ELR (cell line): Measurements from ENCODE around the gene NPPA.
A peak's percentile ranks its signal among the peaks of the same experiment; 100 is the strongest.
"Not testable (repeated sequence)": the region's sequence is repeated elsewhere in the genome, so short reads cannot be mapped to it uniquely, and the experiment has no call there.

Experiments used
- DNase-seq: peaks from one replicate; pipeline ENCODE4 v3.0.0-alpha.2; 2015; ENCODE audit warnings: low read depth

Gene NPPA

DNA sequence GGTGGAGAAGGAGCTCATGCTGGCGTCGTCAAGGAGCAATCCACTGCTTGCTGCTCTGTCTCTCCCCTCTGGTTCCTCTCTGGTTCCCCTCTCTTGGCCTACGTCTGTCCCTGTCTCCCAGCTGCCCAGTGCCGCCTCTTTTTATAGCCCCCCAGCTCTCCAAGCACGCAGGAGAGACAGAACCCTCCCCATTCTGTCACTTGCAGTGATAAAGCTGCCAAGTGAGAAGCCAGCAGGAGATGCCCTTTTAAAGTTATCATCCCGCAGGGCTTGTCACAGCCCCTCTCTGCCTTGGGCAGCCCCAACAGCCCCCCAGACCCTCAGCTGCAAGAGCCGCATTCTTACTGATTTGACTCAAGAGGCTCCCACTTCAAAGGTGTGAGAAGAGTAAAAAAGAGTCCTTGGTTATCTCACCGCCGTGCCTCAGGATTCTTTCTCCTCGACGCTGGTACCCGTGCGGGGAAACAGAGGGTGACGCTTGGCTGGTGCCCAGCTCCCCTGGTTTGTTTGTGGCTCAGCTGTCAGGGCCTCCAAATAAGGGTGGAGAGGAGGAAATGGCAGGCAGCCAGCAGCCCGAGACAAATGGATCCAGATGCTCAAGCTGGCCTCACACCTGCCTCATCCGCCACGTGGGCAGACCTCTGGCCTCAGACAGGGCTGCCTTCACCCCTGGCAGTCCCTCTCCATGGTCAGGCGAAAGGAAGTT is at the start of gene NPPA:
TSS of gene NPPA (minus strand) at position 117 of the 706 bp plus-strand sequence. CDS start at position 18, 99 bp downstream.
- no peak for DNase-seq

DNA sequence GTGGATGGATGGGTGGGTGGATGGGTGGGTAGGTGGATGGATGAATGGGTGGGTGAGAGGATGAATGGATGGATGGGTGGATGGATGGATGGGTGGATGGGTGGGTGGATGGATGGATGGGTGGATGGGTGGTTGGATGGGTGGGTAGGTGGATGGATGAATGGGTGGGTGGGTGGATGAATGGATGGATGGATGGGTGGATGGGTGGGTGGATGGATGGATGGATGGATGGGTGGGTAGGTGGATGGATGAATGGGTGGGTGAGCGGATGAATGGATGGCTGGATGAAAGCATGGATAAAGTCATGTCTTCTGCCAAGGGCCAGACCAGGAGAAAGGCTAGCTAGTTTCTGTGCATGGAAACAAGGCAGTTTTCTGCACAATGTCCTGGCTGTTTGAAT is 46.9 kb upstream of the NPPA start:
- DNase-seq = not testable (repeated sequence)

DNA sequence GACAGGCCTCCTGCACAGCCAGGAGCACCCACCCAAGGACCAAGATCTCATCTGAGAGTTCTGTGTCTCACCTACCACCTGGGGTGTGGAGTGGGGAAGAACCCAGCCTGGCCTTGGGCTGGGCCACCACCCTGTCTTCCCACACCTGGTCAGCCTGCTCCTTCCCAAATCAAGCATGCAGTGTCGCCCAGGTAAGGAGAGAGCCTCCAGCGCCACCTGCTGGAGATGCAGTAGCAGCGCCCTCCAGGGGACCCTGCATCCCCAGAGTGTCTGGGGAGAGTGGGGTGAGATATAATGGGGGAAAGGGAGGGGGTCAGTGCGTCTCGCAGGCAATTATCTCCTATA is 46.3 kb upstream of the NPPA start:
- DNase-seq = peak; percentile 53

DNA sequence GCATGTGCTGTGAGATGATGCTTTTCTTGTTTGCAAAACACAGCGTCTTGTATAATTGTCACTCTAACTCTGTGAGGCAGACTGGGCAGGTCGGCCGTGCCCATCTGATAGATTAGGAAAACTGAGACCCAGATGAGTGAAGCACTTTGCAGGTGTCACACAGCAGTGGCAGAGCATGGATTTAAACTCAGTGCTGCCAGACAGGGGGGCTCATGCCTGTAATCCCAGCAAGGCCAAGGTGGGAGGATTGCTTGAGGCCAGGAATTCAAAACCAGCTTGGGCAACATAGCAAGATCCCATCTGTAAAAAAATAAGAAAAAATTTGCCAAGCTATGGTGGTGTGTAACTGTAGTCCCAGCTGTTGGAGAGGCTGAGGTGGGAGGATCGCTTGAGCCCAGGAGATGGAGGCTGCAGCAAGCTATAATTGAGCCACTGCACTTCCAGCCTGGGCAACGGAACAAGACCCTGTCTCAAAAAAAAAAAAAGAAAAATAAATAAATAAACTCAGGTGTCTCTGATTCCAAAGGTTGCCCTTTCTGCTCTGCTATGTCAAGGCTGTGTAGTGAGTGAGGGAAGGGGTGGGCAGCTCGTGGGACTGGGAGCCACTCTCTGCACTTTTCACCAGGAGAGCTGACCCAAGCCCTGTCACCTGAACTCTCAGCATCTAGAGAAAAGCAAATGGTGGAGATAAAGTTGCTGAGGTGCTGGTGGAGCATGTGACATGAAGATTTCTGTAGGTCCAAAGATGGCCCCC is 44.0 kb upstream of the NPPA start:
- DNase-seq = no peak

DNA sequence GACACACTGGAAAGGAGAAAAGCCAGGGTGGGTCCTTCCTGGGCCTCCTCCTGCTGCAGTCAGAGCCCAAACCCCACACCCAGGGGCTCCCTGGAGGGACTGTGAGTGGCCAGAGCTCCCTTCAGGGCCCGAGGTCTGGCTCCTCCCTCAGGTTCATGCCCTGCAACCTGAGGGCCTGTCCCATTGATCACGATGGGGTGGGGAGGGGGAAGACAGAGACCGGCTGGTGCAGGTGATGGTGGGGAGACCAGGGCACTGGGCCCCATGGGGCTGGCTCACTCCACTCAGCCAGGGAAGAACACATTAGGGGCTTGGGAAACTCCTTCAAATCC is 41.3 kb upstream of the NPPA start:
- DNase-seq = no peak

DNA sequence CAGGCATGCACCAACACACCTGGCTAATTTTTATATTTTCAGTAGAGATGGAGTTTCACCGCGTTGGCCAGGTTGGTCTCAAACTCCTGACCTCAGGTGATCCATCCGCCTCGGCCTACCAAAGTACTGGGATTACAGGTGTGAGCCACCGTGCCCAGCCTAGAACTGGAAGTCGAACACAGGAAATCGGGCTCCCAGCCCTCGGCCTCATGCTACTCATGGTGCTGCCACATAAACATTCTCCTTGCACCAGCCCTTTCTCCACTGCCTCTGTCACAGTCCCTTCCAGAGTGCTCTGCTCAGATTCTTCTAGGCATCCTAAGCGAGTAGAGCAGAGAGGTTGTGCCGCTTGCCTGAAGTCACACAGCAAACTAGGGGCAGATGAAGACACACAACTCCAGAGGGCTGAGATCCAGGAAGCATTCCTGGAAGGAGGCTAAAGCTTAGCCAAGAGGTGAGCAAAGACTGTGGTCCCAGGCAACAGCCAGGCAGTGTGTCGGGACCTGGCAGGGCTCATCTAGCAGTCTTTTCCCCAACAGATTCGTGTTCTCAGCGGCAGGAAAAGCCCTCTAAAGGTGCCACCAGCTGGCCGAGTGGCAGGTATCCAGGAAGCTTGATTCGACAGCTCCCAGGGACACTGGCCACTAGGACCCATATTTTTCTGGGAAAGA is 40.8 kb upstream of the NPPA start:
- DNase-seq = no peak

DNA sequence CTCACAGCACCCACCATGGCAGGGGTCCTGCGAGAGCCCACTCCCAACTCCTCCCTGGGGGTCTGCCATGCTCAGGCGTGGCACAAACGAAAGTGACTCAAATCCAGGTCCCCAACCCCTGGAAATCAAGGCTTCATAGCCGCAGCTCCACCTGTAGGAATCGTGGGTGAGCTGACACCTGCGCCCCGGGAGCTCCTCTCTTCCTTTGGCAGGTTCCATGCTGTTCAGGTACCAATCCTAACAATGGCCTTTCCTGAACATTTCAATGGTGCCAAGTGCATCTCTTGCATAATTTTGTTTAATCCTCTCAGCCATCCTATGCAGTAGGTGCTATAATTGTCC is 40.1 kb upstream of the NPPA start:
- DNase-seq = no peak

DNA sequence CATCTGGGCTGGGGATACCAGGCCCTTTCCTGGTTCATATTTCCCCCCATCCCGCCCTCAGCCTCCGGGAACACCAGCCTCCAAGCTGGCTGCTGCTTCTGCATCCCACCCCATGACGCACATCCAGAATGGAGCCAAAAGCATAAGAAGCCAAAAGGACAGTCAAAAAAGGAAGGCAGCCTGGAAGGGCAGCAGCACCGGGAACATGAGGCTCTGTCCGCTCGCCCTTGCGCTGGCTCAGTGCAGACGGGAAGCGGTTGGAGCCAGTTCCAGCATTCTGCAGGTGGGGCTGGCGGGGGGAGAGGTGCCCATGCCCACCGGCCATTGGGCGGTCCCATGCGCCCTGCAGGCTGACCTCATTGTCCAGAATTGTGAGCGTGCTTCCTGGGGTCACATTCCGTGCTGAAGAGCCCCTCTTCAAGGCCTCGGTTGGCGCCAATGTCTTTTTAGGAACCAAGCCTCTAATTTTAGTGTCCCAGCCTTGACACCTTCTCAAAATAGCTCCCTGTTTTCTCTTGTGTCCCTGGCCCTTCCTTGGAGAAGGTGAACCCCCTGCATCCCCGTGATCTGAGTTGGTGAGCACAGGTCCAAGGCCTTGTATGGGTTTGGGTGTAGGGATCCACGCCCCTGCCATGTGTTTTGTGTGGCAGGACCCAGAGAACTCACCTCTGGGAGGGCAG is 39.5 kb upstream of the NPPA start:
- no peak for DNase-seq

DNA sequence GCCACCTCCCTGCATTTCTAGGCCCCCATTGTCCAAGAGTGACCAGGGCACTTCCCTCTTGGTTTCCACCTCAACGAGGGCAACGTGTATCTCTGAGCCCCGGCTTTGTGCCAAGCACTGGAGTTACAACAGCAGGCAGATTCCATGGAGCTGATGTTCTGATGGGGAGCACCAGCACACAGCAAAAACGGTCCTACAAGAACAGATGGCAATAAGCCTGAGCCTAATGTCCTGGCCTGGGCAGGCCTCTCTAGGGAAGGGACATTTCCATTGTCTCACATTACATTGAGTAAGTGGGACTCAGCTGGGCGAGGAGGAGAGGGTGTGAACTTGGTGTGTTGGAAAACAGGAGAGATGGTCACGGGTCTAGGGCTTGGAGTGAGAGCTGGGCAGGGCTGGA is 38.3 kb upstream of the NPPA start:
- no peak for DNase-seq

DNA sequence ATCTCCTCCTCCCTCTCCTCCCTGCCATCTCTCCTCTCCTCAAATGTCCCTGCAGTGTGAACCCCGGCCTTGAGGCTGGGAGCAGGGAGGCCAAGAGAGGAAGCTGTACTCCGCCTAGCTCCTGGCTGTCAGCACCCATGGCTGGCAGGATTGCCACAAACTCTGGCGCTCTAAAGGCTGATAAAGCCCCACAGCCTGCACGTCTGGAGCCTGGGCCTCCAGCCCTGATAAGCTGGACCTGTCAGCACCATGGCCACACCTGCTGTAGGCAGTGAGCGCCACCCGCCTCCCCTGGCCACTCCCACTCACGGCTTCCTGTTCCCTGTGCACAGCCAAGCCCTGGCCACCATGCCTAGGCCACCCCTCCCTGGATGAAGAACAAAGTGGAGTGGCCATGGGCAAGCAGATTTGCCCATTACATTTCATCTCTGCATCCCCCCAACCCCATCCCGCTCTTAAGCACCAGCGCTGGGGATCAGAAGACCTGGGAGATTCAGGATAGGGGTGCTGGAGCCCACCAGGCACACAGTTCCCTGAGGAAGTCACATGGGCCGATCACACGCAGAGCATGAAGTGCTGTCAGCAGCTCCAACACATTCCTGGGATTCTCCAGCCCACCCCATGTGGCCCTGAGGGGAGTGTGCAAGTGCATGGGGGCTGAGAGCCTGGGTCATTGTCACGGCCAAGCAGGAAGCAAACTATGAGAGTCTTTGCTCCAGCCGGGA is 35.4 kb upstream of the NPPA start:
- DNase-seq = no peak

DNA sequence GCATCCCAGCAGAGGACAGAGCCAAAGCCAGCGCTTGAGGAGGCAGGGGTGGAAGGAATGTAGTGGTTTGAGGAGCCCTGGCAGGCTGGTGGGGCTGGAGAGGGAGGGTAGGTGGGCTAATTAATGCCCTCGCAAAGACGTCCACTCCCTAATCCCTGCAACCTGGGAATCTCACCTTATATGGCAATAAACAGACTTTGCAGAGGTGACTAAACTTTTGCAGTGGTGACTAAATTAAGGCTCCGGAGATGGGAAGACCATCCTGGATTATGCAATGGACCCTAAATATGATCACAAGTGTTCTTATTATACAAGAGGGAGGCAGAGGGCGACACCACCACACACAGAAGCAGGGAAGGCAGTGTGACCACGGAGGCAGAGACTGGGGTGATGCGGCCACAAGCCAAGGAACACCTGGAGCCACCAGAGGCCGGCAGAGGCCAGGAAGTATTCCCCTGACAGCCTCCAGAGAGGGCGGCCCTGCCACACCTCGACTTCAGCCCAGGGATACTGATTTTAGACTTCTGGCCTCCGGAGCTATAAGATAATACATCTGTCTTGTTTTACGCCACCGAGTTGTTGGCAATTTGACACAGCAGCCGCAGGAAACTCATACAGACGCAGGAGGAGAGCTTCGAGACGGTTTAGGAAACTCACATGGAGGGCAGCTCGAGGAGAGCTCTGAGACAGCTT is 34.3 kb upstream of the NPPA start:
- DNase-seq = no peak

DNA sequence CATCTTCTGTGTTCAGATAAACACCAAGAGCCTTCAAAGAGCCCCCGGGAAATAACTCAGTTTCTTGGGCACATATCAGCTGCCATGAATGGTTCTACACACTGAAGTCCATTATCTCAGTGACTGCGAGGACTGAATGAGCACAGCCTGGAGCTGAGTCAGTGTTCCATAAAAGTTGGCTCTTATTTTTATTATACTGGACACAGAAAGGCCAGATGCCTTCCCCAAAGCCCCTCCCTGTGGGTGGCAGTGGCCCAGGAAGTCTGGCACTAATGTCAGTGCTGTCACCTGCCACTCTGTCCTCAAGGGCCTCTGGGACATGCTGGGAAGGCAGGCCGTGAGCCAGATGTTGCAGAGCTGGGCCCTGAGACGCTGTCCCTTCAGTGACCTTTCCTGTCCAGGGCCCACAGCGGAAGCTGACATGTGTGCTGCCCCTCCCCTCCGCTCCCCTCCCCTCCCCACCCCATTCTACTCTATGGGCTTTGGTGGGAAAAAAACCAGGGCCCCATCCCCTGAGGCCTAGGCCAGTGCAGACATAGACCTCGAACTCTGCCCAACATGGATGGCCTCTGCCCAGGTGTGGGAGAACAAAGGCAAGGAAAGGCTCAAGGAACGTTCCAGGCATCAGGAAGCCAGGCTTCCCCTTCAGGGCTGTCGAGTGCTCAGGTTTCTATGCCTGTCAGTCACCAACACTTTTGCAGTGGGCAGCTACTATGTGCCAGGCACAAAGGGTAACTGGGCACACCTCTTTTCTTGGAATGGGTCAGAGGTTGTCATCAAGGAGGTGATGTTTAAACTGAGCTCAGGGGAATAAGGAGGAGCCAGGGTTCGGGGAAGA is 33.5 kb upstream of the NPPA start:
- no peak for DNase-seq

DNA sequence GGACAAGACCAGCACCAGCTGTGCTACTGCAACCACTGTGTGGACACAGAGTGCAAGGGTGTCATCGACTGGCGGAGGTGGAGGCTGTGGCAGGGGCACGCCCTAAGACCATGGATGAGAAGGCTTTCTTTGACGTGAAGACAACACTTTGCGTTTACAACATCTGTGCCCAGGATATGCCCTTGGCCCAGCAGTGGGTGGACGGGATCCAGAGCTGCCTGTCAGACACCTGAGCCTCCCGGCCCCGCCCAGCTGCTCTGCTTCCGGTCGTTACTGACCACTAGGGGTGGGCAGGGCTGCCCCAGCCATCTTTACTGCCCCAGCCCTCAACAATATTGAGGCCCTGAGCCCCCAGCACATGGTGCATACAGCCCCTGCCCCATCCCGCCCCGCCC is 32.6 kb upstream of the NPPA start:
- DNase-seq = no peak

DNA sequence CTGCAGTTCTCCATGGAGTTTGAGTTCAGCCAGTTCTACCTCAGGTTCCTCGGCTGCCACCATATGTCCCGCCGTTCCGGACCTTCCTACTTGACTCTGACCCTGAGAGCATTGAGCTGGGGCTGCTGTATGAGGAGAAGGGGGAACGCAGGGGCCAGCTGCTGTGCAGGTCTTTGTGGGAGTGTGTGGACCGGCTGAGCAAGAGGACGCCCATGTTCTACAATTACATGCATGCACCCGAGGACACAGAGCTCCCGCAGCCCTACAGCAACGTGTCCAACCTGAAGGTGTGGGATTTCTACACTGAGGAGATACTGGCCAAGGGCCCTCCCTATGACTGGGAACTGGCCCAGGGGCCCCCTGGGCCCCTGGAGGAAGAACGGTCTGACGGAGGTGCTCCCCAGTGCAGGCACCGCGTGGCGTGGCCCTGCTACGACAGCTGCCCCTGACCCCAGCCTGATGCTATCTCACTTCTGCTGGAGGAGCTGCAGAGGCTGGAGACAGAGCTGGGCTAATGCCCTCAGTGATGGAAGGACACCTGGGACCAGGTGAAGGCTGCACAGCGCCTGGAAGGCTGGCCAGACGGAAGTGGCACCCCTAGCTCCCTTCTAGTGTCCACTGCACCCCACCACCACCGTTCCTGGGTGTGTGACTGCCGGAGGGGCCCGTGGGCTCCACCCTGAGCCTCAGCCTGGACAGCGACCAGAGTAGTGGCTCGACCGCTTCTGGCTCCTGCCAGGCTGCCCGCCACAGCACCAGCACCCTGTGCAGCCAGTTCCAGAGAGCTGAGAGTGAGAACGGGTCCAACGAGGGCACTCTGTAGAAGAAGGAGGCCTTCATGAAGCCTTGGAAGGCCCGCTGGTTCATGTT is 32.0 kb upstream of the NPPA start:
- no peak for DNase-seq

DNA sequence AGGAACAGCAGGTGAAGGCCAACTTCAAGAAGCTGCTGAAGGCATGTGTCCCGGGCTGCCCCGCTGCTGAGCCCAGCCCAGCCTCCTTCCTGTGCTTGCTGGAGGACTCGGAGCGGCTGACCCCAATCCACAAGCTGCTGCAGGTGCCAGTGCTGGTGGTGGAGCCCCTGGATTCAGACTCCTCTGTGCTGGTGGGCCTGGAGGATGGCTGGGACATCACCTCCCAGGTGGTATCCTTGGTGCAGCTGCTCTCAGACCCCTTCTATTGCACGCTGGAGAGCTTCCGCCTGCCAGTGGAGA is 31.3 kb upstream of the NPPA start:
- DNase-seq = no peak

DNA sequence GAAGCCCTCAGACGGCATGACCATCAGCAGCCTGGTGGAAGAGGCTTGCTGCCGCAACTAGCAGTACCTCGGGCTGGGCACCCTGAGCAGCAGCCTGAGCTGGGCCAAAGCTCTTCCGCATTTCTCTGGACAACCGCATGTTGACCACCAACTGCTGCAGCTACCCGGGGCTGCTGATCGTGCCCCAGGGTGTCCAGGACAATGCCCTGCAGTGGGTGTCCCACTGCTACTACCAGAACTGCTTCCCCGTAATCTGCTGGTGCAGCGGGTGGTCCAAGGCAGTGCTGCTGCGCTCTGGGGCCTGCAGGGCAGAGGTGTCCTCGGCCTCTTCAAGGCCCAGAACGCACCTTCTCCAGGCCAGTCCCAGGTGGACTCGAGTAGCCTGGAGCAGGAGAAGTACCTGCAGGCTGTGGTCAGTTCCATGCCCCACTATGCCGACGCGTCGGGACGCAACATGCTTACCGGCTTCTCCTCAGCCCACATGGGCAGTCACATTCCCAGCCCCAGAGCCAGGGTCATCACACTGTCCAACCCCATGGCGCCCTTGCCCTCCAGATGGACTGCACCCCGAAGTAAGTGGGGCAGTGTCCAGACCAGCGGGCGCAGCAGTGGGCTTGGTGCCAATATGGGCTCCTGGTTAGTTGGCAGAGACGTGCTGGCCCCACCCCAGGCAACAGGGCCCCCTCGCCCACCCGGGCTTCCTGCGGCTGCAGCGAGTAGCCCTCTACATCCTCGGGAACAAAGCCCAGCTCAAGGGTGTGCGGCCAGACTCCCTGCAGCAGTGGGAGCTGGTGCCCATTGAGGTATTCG is 30.7 kb upstream of the NPPA start:
- no peak for DNase-seq

DNA sequence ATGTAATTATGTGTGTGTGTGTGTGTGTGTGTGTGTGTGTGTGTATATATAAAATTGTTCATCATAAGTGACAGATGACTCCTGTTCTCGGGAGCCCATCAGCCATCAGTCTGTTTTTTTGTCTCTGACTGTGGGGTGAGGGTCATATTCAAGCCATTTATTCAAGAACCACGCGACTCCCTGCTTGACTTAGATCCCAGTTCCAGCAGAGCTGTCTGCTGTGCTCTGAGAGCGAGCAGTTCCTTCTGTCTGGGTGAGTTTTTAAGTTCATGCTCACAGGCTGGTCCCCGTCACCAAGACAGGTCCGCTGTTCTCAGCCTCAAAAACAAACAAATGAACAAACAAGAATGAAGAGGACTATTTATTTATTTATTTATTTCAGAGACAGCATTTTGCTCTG is 29.5 kb upstream of the NPPA start:
- DNase-seq = no peak

DNA sequence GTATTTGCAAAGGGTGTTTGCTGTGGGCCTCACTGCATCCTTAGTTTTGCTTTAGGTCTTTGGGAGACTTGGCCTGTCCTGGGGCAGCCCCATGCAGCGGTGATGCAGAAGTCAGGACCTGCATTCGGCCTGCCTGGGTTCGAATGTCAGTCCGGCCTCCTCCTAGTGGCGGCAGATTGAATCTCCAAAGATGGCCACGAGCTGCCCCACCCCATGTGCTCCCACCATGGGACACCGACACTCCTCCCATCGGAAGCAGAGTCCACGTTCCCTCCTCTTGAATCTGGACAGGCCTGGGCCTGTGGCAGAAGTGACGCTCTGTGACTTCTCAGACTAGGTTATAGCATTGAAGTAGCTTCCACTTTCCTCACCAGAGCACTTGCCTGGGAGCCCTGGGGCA is 27.5 kb upstream of the NPPA start:
- no peak for DNase-seq

DNA sequence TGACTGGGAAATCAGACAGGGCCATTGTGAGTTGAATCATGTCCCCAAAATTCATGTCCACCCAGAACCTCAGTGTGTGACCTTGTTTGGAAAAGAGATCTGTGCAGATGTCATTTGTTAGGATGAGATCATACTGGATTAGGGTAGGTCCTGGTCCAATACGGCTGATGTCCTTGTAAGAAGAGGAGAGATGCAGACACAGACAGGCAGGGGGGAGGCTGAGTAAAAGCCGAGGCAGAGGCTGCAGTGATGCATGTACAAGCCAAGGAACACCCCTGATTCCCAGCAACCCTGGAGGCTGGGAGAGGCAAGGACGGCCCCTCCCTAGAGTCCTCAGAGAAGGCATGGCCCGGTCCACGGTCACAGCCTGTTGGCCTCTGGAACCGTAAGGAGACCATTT is 27.0 kb upstream of the NPPA start:
- no peak for DNase-seq
